ENCODE data around the gene FANCC.
A peak's percentile ranks its signal among the peaks of the same experiment; 100 is the strongest.
"Not testable (repeated sequence)": the region's sequence is repeated elsewhere in the genome, so short reads cannot be mapped to it uniquely, and the experiment has no call there.

The FANCC gene

DNA sequence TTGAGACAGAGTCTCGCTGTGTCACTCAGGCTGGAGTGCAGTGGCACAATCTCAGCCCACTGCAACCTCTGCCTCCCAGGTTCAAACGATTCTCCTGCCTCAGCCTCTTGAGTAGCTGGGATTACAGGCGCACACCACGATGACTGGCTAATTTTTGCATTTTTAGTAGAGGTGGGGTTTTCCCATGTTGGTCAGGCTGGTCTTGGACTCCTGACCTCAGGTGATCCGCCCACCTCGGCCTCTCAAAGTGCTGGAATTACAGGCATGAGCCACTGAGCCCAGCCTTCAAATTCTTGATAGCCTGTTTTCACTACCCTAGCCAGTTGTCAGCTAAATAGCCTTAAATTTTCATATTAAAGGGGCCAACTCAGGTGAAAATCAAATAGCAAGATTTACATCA lies 11.6 kb upstream of the FANCC start:
- not testable (repeated sequence) for DNase-seq

DNA sequence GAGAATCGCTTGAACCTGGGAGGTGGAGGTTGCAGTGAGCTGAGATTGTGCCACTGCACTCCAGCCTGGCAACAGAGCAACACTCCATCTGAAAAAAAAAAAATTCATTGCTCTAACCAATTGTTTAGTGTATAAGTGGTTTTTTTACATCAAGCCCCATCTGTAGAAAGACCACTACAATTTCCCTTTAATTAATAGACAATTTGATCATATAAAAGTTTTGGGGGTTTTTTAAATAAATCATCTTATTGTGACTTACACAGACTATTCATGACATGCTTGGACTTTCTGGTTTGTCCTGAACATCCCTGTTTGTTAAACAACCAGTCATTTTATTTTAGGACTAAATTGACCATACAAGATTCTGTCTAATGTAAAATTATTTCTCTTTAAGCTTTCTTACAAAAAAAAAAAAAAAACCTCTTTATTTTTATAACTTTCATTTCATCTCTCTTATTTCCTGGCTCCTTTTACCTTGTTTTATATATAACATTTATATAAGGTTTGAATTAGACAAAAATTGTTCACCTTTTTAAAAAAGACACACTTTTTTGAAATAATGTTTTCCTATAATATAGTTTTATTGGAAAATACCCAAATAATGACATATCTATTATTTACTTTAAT lies 9.8 kb upstream of the FANCC start:
- DNase-seq, result no peak

DNA sequence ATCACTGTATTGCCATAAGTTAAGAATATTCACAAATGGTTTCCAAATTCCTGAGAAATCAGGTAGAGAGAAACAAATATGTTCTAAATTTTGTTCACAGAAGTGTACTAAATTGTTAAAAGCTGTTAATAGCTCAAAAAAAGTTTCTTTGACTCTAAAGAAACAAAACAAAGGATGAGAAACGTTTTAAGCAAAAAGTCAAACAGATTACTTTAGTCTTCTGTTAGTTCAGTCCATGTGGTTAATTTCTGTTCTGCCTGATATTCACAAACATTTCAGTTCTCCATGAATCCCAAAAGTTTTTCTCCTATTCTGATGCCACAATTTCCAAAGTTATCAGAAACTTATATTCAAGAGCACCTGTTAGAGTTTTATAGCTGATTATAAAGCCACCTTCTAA lies 7.7 kb upstream of the FANCC start:
- DNase-seq, result no peak

DNA sequence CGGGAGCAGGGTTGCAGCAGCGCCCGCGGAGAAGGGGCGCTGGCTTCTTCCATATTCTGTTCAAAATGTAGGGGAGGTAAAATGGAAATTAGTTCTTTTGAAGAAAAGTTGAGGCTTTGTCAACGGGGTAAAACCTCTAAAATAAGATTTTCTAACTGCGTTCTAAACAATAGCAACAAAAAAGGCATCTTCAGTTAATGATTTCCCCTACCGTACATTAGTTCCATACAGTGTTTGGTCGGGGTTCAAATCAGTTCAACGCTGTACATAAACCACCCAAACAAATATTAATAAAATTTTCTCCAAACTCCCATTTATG lies 343 bp upstream of the FANCC start:
- no peak for DNase-seq

DNA sequence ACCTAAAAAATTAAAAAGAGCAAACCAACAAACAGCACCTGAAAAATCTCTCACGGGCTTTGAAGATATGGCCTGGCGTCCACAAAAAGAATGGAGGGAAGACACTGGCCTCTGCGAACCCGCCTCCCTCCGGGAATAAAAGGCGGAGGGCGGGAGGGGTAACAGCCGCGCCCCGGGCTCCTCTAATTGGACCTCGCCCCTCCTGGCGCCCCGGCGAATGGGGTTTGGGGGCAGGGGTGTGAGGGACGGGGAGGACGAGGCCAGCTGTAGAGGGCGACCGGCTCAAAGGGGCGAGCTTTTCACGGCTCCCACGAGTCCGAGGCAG lies 753 bp downstream of the FANCC start:
- peak; percentile 72 for DNase-seq

DNA sequence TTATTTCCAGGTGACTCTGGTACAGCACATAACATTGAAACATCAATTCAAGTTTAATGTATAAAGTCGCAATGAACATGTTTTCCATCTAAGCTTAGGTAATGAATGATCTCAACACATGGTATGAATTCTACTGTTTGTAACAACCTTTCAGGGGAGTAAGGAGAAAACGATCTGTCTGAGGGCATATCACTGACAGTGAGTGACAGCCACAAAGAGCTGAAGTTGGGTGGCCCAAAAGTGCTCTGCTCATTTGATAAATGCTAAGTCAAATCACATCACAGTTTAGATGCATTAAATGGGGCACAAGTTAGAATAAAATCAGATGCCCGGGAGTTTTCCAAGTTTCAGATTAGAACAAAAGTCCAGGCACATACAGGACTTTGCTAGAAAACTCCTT lies 1.2 kb downstream of the FANCC start:
- DNase-seq, result no peak

DNA sequence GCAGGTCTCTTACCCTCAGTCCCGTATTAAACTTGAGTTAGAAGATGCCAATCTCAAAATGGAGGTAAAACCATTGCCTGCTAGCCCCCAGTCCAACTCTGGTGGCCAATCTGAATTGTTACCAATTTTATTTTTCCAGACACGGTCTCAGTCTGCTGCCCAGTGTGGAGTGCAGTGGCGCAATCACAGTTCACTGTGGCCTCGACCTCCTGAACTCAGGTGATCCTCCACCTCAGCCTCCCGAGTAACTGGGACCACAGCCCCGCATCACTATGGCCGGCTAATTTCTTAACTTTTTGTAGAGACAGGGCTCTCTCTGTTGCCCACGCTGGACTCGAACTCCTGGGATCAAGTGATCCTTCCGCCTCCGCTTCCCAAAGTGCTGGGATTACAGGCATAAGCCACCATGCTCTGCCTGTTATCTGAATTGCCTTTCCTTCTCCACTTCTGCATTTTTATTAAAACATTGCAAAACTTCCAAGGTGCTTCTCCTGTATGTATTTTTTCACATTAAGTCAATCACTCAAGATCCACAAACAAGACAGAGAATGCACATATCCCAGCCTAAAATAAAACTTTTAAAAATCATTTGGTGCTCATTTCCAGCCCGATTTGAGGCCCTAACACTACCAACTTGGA lies 2.3 kb downstream of the FANCC start:
- no peak for DNase-seq

DNA sequence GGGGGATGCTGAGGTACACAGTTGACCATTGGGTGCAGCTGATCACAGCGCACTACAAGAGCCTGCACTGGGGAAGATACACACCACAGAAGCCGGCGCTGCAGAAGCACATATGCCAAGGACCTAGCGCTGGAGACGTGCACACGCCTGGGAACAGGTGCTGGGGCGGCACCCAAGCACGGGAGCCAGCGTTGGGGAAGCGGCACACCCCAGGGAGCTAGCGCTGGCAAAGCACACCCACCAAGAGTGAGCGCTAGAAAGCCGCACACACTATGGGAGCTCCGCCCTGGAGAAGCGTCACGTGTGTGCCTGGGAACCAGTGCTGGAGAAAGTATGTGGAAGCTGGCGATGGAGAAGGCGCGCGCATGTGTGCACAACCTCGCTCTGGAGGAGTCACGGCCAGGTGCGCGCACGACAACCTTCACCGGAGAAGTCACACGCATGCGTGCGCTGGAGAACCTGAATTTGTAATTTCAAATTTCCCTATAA lies 4.5 kb downstream of the FANCC start:
- DNase-seq, result peak; percentile 55

DNA sequence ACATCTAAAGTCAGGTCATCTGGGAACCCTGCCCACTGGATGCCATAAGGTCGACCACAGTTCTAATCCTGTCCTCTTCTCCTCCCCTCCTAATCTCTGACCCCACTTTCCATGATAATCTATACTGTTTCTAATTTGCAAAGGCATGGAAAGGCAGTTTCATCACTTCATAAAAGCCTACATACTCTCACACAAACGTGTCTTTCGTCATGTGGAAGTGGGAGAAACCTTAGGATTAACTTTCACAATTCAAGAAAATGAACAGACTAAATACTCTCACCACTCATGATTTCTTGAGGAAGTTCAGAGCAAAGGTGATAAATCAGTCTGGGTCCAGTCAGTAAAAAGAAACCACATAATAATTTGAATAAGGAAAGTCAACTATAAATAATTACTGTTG lies 5.5 kb downstream of the FANCC start:
- DNase-seq, result no peak

DNA sequence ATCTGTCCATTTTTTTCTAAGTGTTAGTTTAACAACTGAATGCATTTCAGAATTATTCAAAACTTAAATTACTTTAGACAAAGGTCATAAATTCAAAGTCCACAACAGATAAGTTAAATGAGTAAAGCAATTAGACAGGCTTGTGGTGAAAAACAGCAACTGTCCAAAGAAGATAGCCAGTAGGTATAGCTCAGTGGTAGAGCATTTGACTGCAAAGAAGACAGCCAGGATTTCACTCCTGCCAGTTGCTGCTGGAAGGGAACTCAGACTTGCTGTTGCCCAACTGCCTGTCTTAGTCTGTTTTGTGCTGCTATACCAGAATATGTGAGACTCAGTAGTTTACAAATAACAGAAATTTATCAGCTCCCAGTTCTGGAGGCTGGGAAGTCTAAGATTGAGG lies 10.0 kb downstream of the FANCC start:
- DNase-seq, result no peak

DNA sequence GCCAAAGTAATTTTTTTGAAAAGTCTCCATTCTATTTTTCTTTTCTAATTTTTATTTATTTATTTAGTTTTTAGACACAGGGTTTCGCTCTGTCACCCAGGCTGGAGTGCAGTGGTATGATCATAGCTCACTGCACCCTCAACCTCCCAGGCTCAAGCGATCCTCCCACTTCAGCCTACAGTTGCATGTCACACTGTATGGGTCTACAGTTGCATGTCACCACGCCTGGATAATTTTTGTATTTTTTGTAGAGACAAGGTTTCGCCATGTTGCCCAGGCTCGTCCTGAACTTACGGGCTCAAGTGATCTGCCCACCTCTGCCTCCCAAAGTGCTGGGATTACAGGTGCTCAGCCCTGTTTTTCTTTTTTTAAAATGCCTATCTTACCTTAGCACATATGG lies 10.7 kb downstream of the FANCC start:
- DNase-seq, result no peak

DNA sequence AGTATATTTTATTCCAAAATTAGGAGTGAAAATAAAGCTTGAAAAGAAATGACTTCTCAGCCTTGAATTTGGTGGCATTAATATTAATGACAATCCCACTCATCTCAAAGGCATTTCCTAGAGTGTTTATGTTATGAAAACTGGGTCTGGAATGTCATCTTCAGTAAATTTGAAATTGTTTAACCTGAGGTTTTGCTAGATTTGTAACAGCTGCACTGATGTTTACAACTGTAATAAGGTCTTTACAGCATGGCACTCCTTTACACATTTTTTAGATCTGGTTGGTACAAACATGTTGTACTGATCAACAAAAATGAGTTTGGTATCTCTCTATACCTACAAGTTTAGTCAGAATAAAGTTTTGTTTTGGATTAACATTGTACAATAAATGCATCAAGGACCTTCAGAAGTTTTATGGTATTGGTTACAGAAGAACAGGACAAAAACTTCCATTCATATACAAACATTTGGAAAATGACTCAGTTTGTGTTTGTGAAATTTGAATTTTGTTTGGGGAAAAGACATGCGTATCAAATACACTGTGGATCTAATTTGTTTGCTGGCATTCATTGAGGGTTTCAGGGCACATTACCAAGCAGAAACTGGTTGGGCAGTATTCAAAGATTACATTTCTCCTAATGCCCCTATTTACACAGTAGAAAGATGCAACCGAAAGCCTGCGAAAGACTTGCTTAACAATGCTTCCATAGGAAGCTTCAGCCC lies 11.6 kb downstream of the FANCC start:
- DNase-seq, result peak; percentile 59

DNA sequence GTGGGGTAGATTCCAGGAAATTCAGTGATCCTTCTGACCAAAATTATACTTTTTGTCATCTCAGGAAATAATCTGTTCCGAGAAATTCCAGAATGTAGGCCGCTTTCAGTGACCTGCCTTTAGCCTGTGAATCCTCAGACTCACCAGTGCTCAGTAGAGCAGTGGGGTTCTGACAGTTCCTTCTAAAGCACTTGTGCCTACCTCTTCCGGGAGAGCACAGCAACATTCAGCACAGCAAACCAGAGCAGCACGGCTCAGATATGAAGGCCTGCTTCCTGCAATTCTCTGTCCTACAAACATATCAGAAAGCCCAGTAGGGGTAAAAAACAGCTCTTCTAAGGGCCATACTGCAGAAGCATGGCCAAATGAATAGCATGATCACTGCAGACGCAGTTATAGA lies 15.0 kb downstream of the FANCC start:
- DNase-seq, result no peak

DNA sequence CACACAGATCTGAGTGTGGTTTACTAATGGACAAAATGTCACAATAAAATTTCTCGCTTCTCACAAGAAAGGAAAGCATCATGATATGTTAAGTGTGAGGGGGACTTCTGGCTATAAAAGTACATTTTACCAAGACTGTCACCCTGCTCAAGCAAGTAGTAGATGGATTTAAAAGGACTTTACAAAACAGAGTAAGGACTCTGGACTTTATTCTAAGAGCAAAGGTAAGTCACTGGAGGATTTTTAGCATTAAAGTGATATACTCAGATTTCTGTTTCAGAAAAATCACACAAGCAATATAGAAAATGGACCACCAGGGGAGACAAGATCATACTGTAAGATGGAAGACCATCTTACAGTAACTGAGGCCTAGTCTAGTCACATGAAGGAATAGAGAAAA lies 19.7 kb downstream of the FANCC start:
- DNase-seq, result no peak

DNA sequence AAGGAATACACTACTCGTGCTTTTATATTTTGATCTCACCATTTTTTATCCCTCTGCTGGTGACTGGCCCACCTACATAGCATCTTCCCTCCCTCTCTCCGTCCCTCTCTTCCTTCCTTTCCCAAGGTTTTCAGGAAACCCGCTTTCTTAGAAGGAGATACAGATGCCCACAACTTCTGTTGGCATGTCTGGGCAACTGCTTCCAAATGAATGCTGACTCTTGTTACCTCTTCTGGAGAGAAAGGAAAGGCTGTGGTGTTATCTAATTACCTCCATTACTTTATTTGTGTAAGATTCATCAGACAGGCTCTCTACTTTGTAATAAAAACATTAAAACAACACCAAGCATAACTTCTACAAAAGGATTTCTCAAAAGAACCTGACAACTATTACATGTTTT lies 20.2 kb downstream of the FANCC start:
- no peak for DNase-seq

DNA sequence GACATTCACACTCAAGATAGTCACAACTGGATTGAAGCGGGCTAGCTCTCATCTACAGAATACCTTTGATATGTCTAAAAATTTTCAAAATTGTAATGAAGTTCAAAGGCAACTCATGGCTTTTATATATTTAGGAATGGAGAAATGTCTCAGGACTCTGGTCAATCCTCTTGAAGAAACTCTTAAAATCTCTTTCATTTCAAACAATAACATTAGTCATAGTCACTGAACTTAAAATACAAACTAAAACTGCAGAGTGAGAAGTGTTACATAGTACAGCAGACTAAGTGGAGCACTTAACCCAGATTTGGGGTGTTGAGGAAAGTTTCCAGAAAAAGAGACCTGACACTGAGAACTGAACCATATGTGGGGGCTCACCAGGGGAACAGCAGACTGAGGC lies 20.7 kb downstream of the FANCC start:
- DNase-seq, result no peak

DNA sequence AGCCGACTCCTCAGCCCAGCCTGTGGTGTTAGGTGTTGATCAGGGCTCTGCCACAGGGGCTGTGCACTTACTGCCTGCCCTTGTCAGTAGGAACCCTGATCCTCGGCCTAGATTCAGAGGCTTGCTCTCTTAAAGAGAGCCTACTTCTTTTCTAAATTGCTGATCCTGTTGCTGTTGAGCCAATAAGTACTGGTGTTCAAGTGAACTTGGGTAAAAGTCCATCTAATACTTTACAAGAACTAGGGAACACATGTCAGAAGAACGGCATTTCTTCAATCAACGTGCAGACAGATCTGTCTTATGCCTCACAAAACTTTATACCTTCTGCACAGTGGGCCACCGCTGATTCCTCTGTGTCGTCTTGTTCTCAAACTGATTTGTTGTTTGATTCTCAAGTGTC lies 24.2 kb downstream of the FANCC start:
- DNase-seq, result not testable (repeated sequence)

DNA sequence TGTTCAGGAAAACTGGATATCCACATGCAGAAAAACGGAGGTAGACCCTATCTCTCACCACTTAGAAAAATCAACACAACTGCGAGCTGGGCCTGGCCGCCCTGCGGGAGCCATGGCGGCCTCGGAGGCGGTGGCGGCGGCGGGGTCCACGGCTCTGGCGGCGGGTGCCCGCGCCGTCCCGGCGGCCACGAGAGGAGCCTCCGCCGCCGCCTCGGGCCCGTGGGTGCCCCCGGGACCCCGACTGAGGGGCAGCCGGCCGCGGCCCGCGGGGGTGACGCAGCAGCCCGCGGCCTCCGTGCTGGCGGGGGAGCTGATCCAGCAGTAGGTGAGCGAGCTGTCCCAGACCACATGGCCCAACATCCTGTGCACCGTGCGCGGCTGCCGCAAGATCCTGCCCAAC lies 25.3 kb downstream of the FANCC start:
- DNase-seq, result no peak

DNA sequence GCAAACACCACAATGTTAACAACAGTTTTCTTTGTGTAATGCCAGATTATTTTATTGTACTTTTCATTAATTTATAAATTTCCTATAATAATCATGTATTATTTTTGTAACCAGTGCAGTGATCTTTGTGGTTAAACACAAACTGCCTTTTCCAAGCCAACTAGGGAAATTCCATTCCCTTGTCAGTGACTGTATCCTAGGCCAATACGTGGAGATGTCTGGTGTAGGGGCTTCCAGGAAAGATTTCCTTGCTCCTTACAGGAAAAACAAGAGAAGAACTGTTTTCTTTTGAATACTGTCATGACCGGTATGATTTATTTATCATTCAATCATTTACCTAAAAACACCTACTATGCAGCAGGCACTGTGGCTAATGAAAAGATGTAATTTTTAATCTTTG lies 31.4 kb downstream of the FANCC start:
- DNase-seq, result no peak

DNA sequence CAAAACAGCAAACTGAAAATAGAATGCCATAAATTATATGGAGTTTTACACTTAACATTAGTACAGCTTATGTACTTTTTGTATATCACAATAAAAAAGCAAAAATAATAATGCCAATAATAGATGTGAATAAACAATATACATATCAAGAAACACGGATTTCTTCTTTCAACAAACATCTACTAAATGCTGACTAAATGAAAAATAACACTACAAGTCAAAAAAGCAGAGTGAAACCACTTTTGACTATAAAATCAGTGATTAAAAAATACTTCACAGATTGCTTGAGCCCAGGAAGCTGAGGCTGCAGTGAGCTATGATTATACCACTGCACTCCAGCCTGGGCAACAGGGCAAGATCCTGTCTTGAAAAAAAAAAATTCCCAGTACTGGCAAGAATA lies 32.2 kb downstream of the FANCC start:
- no peak for DNase-seq

DNA sequence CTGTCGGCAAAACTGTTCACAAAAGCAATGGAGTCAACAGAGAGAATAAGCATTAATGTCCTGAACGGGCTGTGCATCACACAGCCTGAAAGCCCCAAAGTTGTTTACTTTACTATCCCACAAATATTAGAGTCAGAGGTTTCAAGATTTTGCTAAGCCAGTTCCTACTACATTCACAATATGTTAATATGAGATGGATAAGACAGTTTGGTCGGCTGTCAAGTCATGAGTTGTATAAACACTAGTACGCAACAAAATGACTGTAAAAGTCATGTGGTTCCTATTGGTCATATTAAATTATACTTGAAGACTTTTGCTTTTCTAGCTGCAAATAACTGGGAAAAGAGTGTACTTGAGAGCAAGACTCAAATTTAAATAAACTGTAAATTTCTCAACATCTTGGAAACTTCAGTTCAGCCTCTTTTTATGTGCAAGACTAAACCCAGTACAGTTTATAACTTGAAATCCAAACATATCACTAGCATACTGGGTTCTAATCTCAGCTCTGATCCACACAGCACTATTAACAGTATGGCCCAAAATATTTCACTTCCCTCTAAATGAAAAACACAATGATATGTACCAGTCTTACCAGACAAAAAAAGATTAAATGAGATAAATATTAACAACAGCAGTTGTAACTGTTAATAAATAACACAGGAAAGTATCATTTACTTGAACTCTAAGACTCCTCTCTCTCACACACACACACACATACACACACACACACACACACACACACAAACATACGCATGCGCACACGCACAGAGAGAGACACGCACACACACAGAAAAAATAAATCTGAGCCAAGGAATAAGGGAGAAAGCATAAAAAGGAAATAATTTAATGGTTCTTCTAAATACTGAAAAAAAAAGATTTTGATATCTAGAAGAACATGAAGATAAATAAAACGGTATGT lies 33.1 kb downstream of the FANCC start:
- peak; percentile 90 for DNase-seq

DNA sequence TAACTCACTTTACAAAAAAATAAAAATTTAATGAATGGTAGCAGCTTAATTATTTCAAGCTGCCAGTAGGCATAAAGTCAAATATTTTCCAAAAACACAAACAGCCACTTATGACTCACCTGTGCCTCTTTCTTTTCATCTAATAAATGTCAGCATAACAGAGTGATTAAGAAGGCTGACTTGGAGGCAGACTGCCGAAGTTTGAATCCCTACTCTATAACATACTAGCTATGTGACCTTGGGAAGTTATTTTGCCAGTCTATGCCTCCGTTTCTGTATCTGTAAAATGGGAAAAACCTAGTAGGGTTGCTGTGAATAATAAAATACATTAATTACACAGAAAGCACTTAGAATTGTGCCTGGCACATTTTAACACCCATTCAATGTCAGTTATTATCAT lies 33.8 kb downstream of the FANCC start:
- DNase-seq, result peak; percentile 25

DNA sequence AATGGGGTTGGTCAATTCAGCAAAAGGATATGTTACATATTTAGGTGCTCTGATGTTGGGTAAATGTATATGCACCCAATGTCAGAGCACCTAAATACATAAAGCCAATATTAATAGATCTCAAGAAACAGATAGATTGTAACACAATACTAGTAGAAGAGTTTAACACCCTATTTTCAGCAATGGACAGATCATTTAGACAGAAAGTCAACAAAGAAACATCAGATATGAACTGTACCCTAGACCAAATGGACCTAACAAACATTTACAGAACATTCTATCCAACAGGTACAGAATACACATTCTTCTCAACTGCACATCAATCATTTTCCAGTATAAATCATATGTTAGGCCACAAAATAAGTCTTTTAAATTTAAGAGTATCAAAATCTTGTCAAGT lies 35.2 kb downstream of the FANCC start:
- no peak for DNase-seq

DNA sequence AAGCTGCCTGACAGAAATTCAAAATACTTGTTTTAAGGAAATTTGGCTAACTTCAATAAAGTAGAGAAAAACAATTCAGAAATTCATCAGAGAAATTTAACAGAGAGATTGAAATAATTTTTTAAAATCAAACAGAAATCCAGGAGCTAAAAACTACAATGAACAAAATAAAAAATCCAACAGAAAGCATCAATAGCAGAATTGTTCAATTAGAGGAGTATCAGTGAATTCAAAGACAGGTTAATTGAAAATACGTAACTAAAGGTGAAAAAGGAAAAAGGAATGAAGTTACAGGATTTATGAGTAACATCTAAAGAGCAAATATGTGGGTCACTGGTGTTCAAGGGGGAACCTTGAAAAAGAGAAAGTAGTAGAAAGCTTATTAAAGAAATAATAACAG lies 36.8 kb downstream of the FANCC start:
- no peak for DNase-seq
